Type B pancreatic cell (in vitro differentiated cells): Measurements from ENCODE around the gene AKAP9. TPM values are rescaled to one million over a fixed set of nuclear protein-coding genes. Genes with fewer than 3 reads are reported as not detected.
"Not testable (repeated sequence)": the region's sequence is repeated elsewhere in the genome, so short reads cannot be mapped to it uniquely, and the experiment has no call there.

Experiments
- DNase-seq: peaks from one replicate; pipeline ENCODE4 v3.0.0; 2021; ENCODE audit warnings: mixed read lengths; ENCODE audit not compliant: unreplicated experiment; ENCODE audit errors: extremely low spot score
- H3K27ac Mint-ChIP-seq: 2 replicates; pipeline ENCODE4 v1.8.0; 2021; ENCODE audit warnings: mild to moderate bottlenecking, mixed read lengths
- H3K27me3 Mint-ChIP-seq: 2 replicates; pipeline ENCODE4 v1.8.0; 2021; ENCODE audit warnings: mixed read lengths
- H3K36me3 Mint-ChIP-seq: 2 replicates; pipeline ENCODE4 v1.8.0; 2021; ENCODE audit warnings: mixed read lengths
- H3K4me1 Mint-ChIP-seq: one replicate; pipeline ENCODE4 v1.8.0; 2021; ENCODE audit warnings: mixed read lengths; ENCODE audit not compliant: unreplicated experiment
- H3K4me3 Mint-ChIP-seq: 2 replicates; pipeline ENCODE4 v1.8.0; 2021; ENCODE audit warnings: mild to moderate bottlenecking, mixed read lengths
- H3K9me3 Mint-ChIP-seq: 2 replicates; pipeline ENCODE4 v1.8.0; 2021; ENCODE audit warnings: mixed read lengths
- total RNA-seq: library from RNA; stranded (reverse); gene quantifications from 2 replicates; pipeline ENCODE4 v1.2.1, GENCODE V29; 2021; ENCODE audit warnings: low replicate concordance
- TF ChIP-seq, protein P1 (sequence below): fragments of 200-600 bp; sonication (generic); conservative IDR thresholded peaks from 2 replicates; pipeline ENCODE4 v1.5.0; 2021; ENCODE audit warnings: antibody characterized with exemption, mild to moderate bottlenecking

AKAP9 gene
- total RNA-seq, 1 donor from 2014 or later, result 63.1 TPM

DNA sequence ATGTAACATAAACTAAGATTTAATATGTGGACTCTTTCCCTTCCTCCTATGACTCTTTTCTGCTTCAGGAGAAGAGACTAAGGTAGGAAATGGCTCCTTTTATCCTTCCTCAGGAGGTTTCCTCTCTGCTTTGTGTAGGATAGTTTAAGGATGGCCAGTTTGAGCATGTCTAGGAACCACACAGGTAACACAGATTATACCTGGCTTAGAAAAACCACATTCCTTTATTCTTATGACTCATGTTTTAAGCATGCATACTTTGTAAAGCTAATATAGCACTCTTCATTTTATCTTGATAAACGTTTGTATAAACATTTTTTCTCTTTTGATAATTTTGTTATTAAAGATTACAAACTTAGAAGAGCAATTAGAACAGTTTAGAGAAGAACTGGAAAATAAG is 135.8 kb downstream of the AKAP9 start:
- TF ChIP-seq, protein P1, sequence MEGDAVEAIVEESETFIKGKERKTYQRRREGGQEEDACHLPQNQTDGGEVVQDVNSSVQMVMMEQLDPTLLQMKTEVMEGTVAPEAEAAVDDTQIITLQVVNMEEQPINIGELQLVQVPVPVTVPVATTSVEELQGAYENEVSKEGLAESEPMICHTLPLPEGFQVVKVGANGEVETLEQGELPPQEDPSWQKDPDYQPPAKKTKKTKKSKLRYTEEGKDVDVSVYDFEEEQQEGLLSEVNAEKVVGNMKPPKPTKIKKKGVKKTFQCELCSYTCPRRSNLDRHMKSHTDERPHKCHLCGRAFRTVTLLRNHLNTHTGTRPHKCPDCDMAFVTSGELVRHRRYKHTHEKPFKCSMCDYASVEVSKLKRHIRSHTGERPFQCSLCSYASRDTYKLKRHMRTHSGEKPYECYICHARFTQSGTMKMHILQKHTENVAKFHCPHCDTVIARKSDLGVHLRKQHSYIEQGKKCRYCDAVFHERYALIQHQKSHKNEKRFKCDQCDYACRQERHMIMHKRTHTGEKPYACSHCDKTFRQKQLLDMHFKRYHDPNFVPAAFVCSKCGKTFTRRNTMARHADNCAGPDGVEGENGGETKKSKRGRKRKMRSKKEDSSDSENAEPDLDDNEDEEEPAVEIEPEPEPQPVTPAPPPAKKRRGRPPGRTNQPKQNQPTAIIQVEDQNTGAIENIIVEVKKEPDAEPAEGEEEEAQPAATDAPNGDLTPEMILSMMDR, result no peak

DNA sequence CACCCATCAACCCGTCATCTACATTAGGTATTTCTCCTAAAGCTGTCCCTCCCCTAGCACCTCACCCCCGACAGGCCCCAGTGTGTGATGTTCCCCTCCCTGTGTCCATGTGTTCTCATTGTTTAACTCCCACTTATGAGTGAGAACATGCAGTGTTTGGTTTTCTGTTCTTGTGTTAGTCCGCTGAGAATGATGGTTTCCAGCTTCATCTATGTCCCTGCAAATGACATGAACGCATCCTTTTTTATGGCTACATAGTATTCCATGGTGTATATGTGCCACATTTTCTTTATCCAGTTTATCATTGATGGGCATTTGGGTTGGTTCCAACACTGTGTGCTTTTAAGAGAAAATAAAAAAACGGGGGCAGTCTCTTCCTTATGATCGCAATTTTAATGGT is 143.3 kb downstream of the AKAP9 start:
- not testable (repeated sequence) for DNase-seq, H3K4me1 Mint-ChIP-seq, H3K9me3 Mint-ChIP-seq, H3K4me3 Mint-ChIP-seq, H3K27me3 Mint-ChIP-seq, H3K27ac Mint-ChIP-seq
- peaks cover 48% of the 10 kb centered on the region for H3K36me3 Mint-ChIP-seq

More for the DNA sequence above, 135.8 kb downstream of the AKAP9 start:
- Mint-ChIP-seq H3K4me1 (no peaks in the 10 kb centered on the region), H3K27ac (peak overlapping the region; percentile 96), H3K27me3 (no peaks in the 10 kb centered on the region), H3K9me3 (peaks cover 3% of the 10 kb centered on the region), H3K36me3 (peaks cover 46% of the 10 kb centered on the region), H3K4me3 (peak overlapping the region; percentile 66)
- DNase-seq, result no peak

DNA sequence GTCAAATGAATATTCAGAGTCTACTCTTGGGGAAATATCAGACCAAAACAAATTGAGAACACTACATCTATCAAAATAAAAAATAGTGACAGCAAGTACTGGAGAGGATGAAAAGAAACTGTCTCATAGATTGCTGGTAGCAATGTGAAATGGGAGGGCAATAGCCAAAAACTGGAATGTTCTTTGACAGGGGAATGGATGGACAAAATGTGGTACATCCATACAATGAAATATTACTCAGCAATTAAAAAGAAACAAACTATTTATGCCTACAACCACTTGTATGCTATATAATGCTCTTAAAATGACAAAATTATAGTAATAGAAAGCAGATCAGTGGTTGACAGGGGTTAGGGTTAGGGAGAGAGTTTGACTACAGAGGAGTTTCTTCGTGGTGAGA is 147.6 kb downstream of the AKAP9 start:
- no peaks in the 10 kb centered on the region for H3K27me3 Mint-ChIP-seq
- no peak for DNase-seq
- peaks cover 58% of the 10 kb centered on the region for H3K36me3 Mint-ChIP-seq
- no peaks in the 10 kb centered on the region for H3K4me1 Mint-ChIP-seq
- H3K27ac Mint-ChIP-seq, result no peak overlapping the region
- no peak overlapping the region for H3K4me3 Mint-ChIP-seq
- TF ChIP-seq, protein P1, result no peak
- no peaks in the 10 kb centered on the region for H3K9me3 Mint-ChIP-seq

DNA sequence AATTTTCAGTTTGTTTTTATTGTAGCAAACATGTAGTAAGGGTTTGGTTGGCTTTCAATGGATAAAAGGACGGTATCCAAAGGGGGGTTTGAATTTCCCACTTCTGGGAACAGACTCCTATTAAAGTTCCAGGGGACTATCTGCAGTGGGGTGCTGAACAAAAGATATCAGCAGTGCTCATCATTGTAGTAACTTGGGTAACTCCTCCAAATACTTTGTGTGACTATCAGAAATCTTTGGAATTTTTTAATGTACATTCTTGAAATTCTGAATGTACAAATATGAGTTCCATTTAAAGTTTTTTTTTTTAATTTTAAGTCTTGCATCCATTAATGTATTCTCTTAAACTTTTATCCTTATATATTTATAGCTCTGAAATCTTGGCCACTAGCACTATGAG is 151.5 kb downstream of the AKAP9 start:
- no peak for DNase-seq
- Mint-ChIP-seq H3K9me3 (no peaks in the 10 kb centered on the region), H3K4me1 (no peaks in the 10 kb centered on the region), H3K4me3 (no peak overlapping the region), H3K27me3 (no peaks in the 10 kb centered on the region), H3K36me3 (peaks cover 51% of the 10 kb centered on the region), H3K27ac (no peak overlapping the region)
- TF ChIP-seq, protein P1, result no peak

DNA sequence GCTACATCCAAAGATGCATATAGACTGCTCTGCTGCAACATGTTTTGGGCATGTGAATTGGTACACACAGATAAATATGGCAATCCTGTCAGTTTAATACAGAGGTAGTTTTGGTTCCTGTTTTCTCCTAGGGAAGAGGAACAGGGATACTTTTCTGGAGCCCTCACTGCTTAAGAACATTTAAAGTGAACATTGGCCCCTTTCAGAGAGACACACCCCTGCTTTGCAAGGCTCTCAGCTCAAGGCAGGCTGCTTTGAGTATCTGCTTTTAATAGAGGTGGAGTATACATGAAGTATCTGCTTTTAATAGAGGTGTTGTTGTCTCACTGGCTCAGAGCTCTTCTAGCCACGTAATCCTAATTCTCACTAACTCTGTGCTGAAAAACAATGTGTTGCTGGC is 154.7 kb downstream of the AKAP9 start:
- Mint-ChIP-seq H3K27ac (no peak overlapping the region), H3K27me3 (no peaks in the 10 kb centered on the region), H3K4me1 (no peaks in the 10 kb centered on the region), H3K36me3 (peaks cover 48% of the 10 kb centered on the region), H3K9me3 (no peaks in the 10 kb centered on the region), H3K4me3 (no peak overlapping the region)
- no peak for DNase-seq
- TF ChIP-seq, protein P1, result no peak

DNA sequence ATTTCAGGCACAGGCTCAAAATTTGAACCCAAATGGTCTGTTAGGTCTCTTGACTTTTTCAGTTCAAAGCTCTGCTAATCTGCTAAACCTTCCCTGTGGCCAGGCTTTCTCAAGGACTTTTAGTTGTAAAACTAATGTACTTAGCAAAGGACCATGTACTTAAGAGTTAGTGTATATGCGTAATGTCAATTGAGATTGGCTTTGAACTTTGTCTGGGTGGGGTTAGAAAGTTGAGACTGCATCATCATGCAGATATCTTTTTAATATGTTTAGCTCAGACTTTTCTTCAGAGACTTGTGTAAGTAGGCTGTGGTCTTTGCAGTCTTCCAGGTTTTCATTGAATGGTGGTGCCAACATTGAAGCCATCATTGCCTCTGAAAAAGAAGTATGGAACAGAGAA is 159.9 kb downstream of the AKAP9 start:
- Mint-ChIP-seq H3K27me3 (no peaks in the 10 kb centered on the region), H3K27ac (no peak overlapping the region), H3K36me3 (peaks cover 48% of the 10 kb centered on the region), H3K9me3 (no peaks in the 10 kb centered on the region), H3K4me1 (no peaks in the 10 kb centered on the region), H3K4me3 (no peak overlapping the region)
- DNase-seq, result no peak
- TF ChIP-seq, protein P1, result no peak

DNA sequence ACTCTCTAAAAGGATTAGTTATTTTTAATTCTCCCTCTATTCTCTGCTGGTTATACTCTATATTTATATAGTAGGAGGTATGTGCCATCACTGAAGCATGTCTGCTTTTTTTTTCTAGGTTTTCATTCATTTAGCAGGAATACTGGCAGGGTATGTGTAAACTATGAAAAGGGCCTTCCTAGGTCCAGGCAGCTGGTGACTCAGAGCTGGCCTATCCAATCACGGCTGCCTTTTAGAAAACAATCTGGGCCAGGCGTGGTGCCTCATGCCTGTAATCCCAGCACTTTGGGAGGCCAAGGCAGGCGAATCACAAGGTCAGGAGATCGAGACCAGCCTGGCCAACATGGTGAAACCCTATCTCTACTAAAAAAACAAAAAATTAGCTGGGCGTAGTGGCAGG is 162.2 kb downstream of the AKAP9 start:
- not testable (repeated sequence) for H3K9me3 Mint-ChIP-seq

More for the DNA sequence above, 162.2 kb downstream of the AKAP9 start:
- not testable (repeated sequence) for H3K4me1 Mint-ChIP-seq, DNase-seq, H3K27me3 Mint-ChIP-seq, H3K27ac Mint-ChIP-seq, H3K4me3 Mint-ChIP-seq
- peaks cover 44% of the 10 kb centered on the region for H3K36me3 Mint-ChIP-seq
